Upper lobe of left lung (tissue), 6 donors: Measurements from ENCODE around the gene GLI3. TPM values are rescaled to one million over a fixed set of nuclear protein-coding genes. Genes with fewer than 3 reads are reported as not detected.

Experiments
- ATAC-seq, 2 donors: fragments of 200-7000 bp; cut with Tn5 transposase; one replicate each; pipeline ENCODE4 v1.9.1; 2022; ENCODE audit warnings: mild to moderate bottlenecking in 2 of 2, moderate library complexity in 2 of 2; ENCODE audit not compliant: low FRiP score in 2 of 2
- DNase-seq, 2 donors: peaks; one replicate each; pipeline ENCODE4 v3.0.0-alpha.2; 2019 to 2020
- H3K27ac ChIP-seq, 4 donors: fragments of 200-600 bp; sonication (generic); one replicate each; pipeline ENCODE4 v1.5.1; 2016 to 2019
- H3K27me3 ChIP-seq, 4 donors: fragments of 200-600 bp; sonication (generic); one replicate each; pipeline ENCODE4 v1.5.1; 2017 to 2019
- H3K36me3 ChIP-seq, 4 donors: fragments of 200-600 bp; sonication (generic); one replicate each; pipeline ENCODE4 v1.5.1; 2016 to 2019
- H3K4me1 ChIP-seq, 4 donors: fragments of 200-600 bp; sonication (generic); one replicate each; pipeline ENCODE4 v1.5.1; 2018 to 2019
- H3K4me3 ChIP-seq, 4 donors: fragments of 200-600 bp; sonication (generic); one replicate each; pipeline ENCODE4 v1.5.1; 2017 to 2019; ENCODE audit warnings: mild to moderate bottlenecking in 2 of 4, moderate library complexity in 1 of 4
- H3K9me3 ChIP-seq, 4 donors: fragments of 200-600 bp; sonication (generic); one replicate each; pipeline ENCODE4 v1.5.1; 2018 to 2019
- EP300 ChIP-seq, 4 donors: sonication (generic); formaldehyde crosslinking; IDR thresholded peaks; one replicate each; pipeline ENCODE4 v1.5.1; 2017; ENCODE audit warnings: antibody characterized with exemption in 4 of 4, control low read depth in 2 of 4
- POLR2A ChIP-seq, 4 donors: fragments of 450-650 bp; IDR thresholded peaks; one replicate each; pipeline ENCODE4 v1.5.1; 2016 to 2017; ENCODE audit warnings: antibody characterized with exemption in 4 of 4, mild to moderate bottlenecking in 2 of 4
- POLR2AphosphoS5 ChIP-seq, 2 donors: sonication (generic); formaldehyde crosslinking; IDR thresholded peaks; one replicate each; pipeline ENCODE4 v1.5.1; 2017; ENCODE audit warnings: antibody characterized with exemption in 2 of 2
- WGBS, 2 donors: methylation state at CpG; one replicate each; pipeline ENCODE4 v1.1.5; 2017 to 2018; 5-methylcytosine and 5-hydroxymethylcytosine counted together
- total RNA-seq, 6 donors: library from RNA; depleted of rRNA in 4 of 6; stranded (reverse); fragments of >200 nt in 4 of 6; gene quantifications; one replicate each; pipeline versions ENCODE4 v1.1.0 to v1.2.1, GENCODE V29; 2016 to 2021
- TF ChIP-seq, protein P1 (sequence below), 6 experiments: fragments of 450-650 bp in 4 of 6; fragments of 200-600 bp in 2 of 6; sonication (generic) in 2 of 6; IDR thresholded peaks; one replicate each; pipeline ENCODE4 v1.5.1; 2016 to 2019; ENCODE audit warnings: antibody characterized with exemption in 6 of 6
- donor health status: DM: no; HTN: no; CAD: no; lungs with moderate emphysema.
- donor health status: DM: no; HTN: yes; CAD: no; lungs with severe emphysema.

Gene GLI3
- total RNA-seq, 6 donors from 2014 or later, result 5.2 to 19.4 (median 14.9) TPM

DNA sequence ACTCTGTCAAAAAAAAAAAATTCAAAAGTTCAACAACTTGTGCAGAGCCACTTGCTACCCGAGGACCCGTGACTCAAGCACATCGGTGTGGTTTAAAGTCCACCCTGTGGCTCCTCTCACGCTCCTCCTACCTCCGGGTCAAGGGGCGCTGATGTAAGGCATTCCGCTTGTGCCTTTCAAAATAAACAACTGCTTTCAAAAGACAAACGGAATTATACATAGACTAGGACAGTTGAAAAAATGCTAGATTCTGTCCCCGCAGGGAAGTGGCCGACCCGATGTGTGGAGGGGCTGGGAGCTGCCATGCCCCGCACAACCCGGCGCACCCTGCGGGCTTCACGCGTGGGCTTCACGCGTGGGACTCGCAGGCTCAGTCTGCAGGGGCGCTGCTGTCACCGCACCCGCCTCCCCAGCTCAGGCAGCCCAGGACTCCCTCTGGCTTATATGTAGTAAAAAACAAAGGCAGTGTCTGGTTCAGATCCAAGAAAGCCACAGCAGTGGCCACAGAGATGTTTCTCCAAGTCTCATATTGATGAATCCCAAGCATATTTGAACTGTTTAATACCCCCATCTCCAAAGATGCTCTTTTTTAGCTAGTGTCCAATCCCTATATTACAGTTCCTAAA is 294.4 kb downstream of the GLI3 start:
- peak; percentile 15 to 21 for ATAC-seq
- H3K27ac ChIP-seq, result peak overlapping the region in 1 of 4 donors; percentile 47
- H3K27me3 ChIP-seq, result no peaks in the 10 kb centered on the region
- H3K9me3 ChIP-seq, result no peaks in the 10 kb centered on the region
- DNase-seq, result peak in 1 of 2 donors; percentile 83
- H3K4me1 ChIP-seq, result peaks cover 9 to 18% (median 12%) of the 10 kb centered on the region in 4 donors
- 37 to 45% methylated on average over 22 of the region's 23 CpGs for WGBS, 2 donors
- peak overlapping the region in 3 of 4 donors; percentile 29 to 45 (median 39) for H3K4me3 ChIP-seq
- TF ChIP-seq POLR2A (IDR thresholded peaks at IDR 0.05), result no peak
- TF ChIP-seq, protein P1, sequence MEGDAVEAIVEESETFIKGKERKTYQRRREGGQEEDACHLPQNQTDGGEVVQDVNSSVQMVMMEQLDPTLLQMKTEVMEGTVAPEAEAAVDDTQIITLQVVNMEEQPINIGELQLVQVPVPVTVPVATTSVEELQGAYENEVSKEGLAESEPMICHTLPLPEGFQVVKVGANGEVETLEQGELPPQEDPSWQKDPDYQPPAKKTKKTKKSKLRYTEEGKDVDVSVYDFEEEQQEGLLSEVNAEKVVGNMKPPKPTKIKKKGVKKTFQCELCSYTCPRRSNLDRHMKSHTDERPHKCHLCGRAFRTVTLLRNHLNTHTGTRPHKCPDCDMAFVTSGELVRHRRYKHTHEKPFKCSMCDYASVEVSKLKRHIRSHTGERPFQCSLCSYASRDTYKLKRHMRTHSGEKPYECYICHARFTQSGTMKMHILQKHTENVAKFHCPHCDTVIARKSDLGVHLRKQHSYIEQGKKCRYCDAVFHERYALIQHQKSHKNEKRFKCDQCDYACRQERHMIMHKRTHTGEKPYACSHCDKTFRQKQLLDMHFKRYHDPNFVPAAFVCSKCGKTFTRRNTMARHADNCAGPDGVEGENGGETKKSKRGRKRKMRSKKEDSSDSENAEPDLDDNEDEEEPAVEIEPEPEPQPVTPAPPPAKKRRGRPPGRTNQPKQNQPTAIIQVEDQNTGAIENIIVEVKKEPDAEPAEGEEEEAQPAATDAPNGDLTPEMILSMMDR (IDR thresholded peaks at IDR 0.05), result no peak
- TF ChIP-seq EP300 (IDR thresholded peaks at IDR 0.05), result no peak
- no peak for TF ChIP-seq POLR2AphosphoS5 (IDR thresholded peaks at IDR 0.05)
- no peaks in the 10 kb centered on the region for H3K36me3 ChIP-seq

DNA sequence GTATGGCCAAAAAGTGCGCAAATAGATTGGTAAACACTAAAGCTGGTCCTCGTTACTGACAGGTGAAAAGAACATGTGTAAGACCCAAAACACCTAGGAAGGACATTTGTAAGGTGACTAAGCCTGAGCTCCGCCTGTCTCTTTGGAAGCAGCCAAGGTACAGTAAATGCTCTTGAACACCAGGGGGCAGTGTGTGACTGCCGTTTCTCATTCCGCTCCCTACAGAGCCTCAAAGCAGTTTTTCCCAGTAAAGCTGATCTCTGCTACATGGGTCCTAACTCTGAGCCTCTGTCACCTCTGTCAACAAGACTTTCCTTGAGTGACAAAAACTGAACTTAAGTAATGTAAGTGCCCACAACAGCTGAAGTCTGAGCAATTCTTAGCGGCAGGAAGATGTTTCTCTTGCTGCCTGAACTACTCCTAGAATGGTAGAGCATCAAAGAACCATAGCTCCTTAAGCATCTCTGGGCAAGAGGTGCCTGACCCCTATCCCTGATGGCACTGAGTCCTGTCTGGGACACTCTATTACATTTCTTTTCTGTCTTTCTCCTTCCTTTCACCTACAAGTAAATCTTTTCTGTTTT is 296.2 kb downstream of the GLI3 start:
- H3K4me3 ChIP-seq, result no peak overlapping the region
- no peak overlapping the region for H3K27ac ChIP-seq
- no peaks in the 10 kb centered on the region for H3K27me3 ChIP-seq
- H3K4me1 ChIP-seq, result peaks cover 9 to 18% (median 12%) of the 10 kb centered on the region in 4 donors
- TF ChIP-seq POLR2AphosphoS5 (IDR thresholded peaks at IDR 0.05), result no peak
- TF ChIP-seq, protein P1 (IDR thresholded peaks at IDR 0.05), result peak; percentile 73 to 87 (median 83)
- no peaks in the 10 kb centered on the region for H3K9me3 ChIP-seq
- 9 to 10% methylated on average over 6 of the region's 6 CpGs for WGBS, 2 donors
- ATAC-seq (peak; percentile 87 to 88), DNase-seq (peak in 1 of 2 donors; percentile 72)
- no peaks in the 10 kb centered on the region for H3K36me3 ChIP-seq

DNA sequence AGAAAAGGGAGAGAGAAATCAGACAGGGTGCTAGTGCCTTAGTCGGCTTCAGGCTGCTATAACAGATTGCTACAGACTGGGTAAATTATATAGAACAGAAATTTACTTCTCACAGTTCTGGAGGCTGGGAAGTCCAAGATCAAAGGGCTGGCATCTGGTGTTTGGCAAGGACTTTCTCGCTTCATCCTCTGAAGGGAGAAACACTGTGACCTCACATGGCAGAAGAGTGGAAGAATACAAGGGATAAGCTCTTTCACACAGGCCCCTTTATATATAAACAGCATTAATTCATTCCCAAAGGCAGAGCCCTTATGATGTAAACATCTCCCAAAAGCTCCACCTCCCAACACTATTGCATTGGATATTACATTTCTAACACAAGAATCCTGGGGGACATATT is 298.6 kb downstream of the GLI3 start:
- H3K9me3 ChIP-seq, result no peaks in the 10 kb centered on the region
- no peak for TF ChIP-seq POLR2A (IDR thresholded peaks at IDR 0.05)
- TF ChIP-seq, protein P1 (IDR thresholded peaks at IDR 0.05), result no peak
- TF ChIP-seq POLR2AphosphoS5 (IDR thresholded peaks at IDR 0.05), result no peak
- no peak for TF ChIP-seq EP300 (IDR thresholded peaks at IDR 0.05)
- WGBS, 2 donors, result 84 to 89% methylated on average over 2 of the region's 2 CpGs
- no peak for ATAC-seq
- DNase-seq, result no peak
- no peak overlapping the region for H3K27ac ChIP-seq
- H3K4me1 ChIP-seq, result peaks cover 8 to 17% (median 11%) of the 10 kb centered on the region in 4 donors
- H3K27me3 ChIP-seq, result no peaks in the 10 kb centered on the region
- no peaks in the 10 kb centered on the region for H3K36me3 ChIP-seq
- no peak overlapping the region for H3K4me3 ChIP-seq

DNA sequence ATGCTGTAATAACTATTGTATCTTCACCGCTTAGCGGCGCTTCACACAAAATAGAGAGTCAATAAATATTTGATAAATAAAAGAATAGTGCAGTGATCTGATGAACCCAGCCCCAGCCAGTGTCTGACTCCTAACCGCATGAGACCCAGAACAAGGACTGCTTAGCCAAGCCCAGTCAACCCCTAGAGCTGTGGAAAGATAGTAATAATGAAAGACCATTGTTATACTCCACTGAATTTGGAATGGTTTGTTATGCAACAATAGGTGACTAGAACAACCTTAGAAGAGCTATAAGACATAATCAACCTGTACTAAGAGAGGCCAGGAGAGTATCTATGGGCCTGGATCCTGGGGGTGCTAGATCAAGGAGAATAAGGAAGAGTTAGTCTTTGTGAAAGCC is 303.6 kb downstream of the GLI3 start:
- Histone ChIP-seq H3K27me3 (no peaks in the 10 kb centered on the region), H3K9me3 (no peaks in the 10 kb centered on the region), H3K36me3 (no peaks in the 10 kb centered on the region), H3K4me3 (no peak overlapping the region), H3K27ac (no peak overlapping the region), H3K4me1 (no peaks in the 10 kb centered on the region)
- DNase-seq, result no peak
- 95 to 96% methylated on average over 4 of the region's 4 CpGs for WGBS, 2 donors
- ATAC-seq, result no peak
- no peak for TF ChIP-seq POLR2A (IDR thresholded peaks at IDR 0.05)
- no peak for TF ChIP-seq EP300 (IDR thresholded peaks at IDR 0.05)
- TF ChIP-seq POLR2AphosphoS5 (IDR thresholded peaks at IDR 0.05), result no peak
- TF ChIP-seq, protein P1 (IDR thresholded peaks at IDR 0.05), result no peak

DNA sequence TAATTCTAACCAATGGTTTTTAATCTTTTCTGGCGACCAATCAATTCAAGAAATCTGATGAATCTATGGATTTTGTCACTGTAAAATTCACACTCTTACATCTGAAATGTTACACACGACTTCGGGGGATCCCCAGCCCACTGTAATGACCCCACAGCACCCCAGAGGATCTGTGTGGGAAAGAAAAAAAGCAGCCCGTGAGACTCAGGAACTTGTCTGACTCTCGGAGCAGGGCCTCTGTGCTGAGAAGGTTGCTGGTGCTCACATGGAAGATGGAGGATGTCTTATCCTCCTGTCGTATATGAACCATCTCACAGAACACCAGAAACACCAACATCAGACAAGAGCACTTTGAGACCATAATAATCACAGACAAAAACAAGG is 305.8 kb downstream of the GLI3 start:
- no peak overlapping the region for H3K4me3 ChIP-seq
- no peaks in the 10 kb centered on the region for H3K27me3 ChIP-seq
- TF ChIP-seq, protein P1 (IDR thresholded peaks at IDR 0.05), result no peak
- TF ChIP-seq POLR2A (IDR thresholded peaks at IDR 0.05), result no peak
- H3K4me1 ChIP-seq, result no peaks in the 10 kb centered on the region
- H3K27ac ChIP-seq, result no peak overlapping the region
- H3K36me3 ChIP-seq, result no peaks in the 10 kb centered on the region
- DNase-seq, result no peak
- WGBS, 2 donors, result 79 to 87% methylated on average over 6 of the region's 6 CpGs
- no peaks in the 10 kb centered on the region for H3K9me3 ChIP-seq
- no peak for ATAC-seq
